Smooth muscle cell (in vitro differentiated cells): ENCODE results near the gene PITPNC1. TPM values are rescaled to one million over a fixed set of nuclear protein-coding genes. Genes with fewer than 3 reads are reported as not detected.
"Not testable (repeated sequence)": the region's sequence is repeated elsewhere in the genome, so short reads cannot be mapped to it uniquely, and the experiment has no call there.

ENCODE experiments used
- DNase-seq: peaks from one replicate; lab custom pipeline; 2025; ENCODE audit not compliant: unreplicated experiment; lab: John Stamatoyannopoulos, UW
- H2AFZ ChIP-seq: fragments of 200-600 bp; sonication (generic); 2 replicates; pipeline ENCODE4 v1.6.0; 2016; ENCODE audit warnings: antibody characterized with exemption, low read depth, mild to moderate bottlenecking
- H3F3A ChIP-seq: fragments of 200-600 bp; sonication (generic); 2 replicates; pipeline ENCODE4 v1.6.0; 2017; ENCODE audit warnings: antibody characterized with exemption, low read depth
- H3K27ac ChIP-seq: fragments of 200-600 bp; sonication (generic); 2 replicates; pipeline ENCODE4 v1.5.1; 2016; ENCODE audit warnings: low read depth, mild to moderate bottlenecking
- H3K27me3 ChIP-seq: fragments of 200-600 bp; sonication (generic); 2 replicates; pipeline ENCODE4 v1.6.1; 2016; ENCODE audit warnings: low read depth, mild to moderate bottlenecking
- H3K36me3 ChIP-seq: fragments of 200-600 bp; sonication (generic); 2 replicates; pipeline ENCODE4 v1.5.1; 2016; ENCODE audit warnings: low read depth
- H3K4me1 ChIP-seq: fragments of 200-600 bp; sonication (generic); 2 replicates; pipeline ENCODE4 v1.5.1; 2016; ENCODE audit warnings: low read depth
- H3K4me2 ChIP-seq: fragments of 200-600 bp; sonication (generic); 2 replicates; pipeline ENCODE4 v1.6.0; 2016; ENCODE audit warnings: mild to moderate bottlenecking
- H3K4me3 ChIP-seq: fragments of 200-600 bp; sonication (generic); 2 replicates; pipeline ENCODE4 v1.5.1; 2016; ENCODE audit warnings: mild to moderate bottlenecking
- H3K79me2 ChIP-seq: fragments of 200-600 bp; sonication (generic); 2 replicates; pipeline ENCODE4 v1.6.0; 2016; ENCODE audit warnings: low read depth, mild to moderate bottlenecking
- H3K9ac ChIP-seq: fragments of 200-600 bp; sonication (generic); 2 replicates; pipeline ENCODE4 v1.6.0; 2016; ENCODE audit warnings: low read depth
- H3K9me3 ChIP-seq: fragments of 200-600 bp; sonication (generic); replicated peaks from 2 replicates; pipeline ENCODE4 v1.5.1; 2016; ENCODE audit warnings: low read depth
- H4K20me1 ChIP-seq: fragments of 200-600 bp; sonication (generic); 2 replicates; pipeline ENCODE4 v1.6.0; 2016; ENCODE audit warnings: low read depth
- WGBS: methylation state at CpG from one replicate; pipeline ENCODE4 v1.1.7; 2016; ENCODE audit warnings: low lambda C conversion rate; 5-methylcytosine and 5-hydroxymethylcytosine counted together
- polyA plus RNA-seq: library from polyadenylated mRNA; unstranded; fragments of >200 nt; fragmentation: Nextera tagmentation; extraction: Ambion mirVana; gene quantifications from 2 replicates; pipeline ENCODE4 v1.2.1, GENCODE V29; 2016
- total RNA-seq: library from RNA; depleted of rRNA; stranded (reverse); fragments of >200 nt; gene quantifications from 2 replicates; pipeline ENCODE4 v1.2.3, GENCODE V29; 2014
- TF ChIP-seq, protein P1 (sequence below): fragments of 200-600 bp; sonication (generic); IDR thresholded peaks from 2 replicates; pipeline ENCODE4 v1.5.1; 2017; ENCODE audit warnings: borderline replicate concordance, mild to moderate bottlenecking, antibody characterized with exemption; ENCODE audit not compliant: insufficient read depth, poor library complexity, severe bottlenecking

The PITPNC1 gene
- total RNA-seq = 5.8 and 9.6 TPM in 2 replicates
- 12.5 and 17.4 TPM in 2 replicates for polyA plus RNA-seq

- peak within 1 kb of the TSS; percentile 71 for H3K4me3 ChIP-seq
- H2AFZ ChIP-seq = peak within 1 kb of the TSS; percentile 93
- peak within 1 kb of the TSS; percentile 94 for H3K4me2 ChIP-seq
- peak; percentile 75 for DNase-seq
- H3F3A ChIP-seq = peaks cover 7% of the 10 kb centered on the region
- H4K20me1 ChIP-seq = no peaks in the 10 kb centered on the region
- no peaks in the 10 kb centered on the region for H3K36me3 ChIP-seq
- TF ChIP-seq, protein P1, sequence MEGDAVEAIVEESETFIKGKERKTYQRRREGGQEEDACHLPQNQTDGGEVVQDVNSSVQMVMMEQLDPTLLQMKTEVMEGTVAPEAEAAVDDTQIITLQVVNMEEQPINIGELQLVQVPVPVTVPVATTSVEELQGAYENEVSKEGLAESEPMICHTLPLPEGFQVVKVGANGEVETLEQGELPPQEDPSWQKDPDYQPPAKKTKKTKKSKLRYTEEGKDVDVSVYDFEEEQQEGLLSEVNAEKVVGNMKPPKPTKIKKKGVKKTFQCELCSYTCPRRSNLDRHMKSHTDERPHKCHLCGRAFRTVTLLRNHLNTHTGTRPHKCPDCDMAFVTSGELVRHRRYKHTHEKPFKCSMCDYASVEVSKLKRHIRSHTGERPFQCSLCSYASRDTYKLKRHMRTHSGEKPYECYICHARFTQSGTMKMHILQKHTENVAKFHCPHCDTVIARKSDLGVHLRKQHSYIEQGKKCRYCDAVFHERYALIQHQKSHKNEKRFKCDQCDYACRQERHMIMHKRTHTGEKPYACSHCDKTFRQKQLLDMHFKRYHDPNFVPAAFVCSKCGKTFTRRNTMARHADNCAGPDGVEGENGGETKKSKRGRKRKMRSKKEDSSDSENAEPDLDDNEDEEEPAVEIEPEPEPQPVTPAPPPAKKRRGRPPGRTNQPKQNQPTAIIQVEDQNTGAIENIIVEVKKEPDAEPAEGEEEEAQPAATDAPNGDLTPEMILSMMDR = no peak
- peaks cover 7% of the 10 kb centered on the region for H3K4me1 ChIP-seq
- WGBS = 2% methylated on average over 46 of the region's 56 CpGs
- no peaks in the 10 kb centered on the region for H3K9me3 ChIP-seq
- peak within 1 kb of the TSS; percentile 73 for H3K27ac ChIP-seq
- peaks cover 7% of the 10 kb centered on the region for H3K79me2 ChIP-seq
- peak within 1 kb of the TSS; percentile 69 for H3K9ac ChIP-seq
- no peaks in the 10 kb centered on the region for H3K27me3 ChIP-seq
Observed at GRCh38 chr17:67376737-67377487, at the start of gene PITPNC1. Gene PITPNC1, plus strand, starts transcription at chr17:67377281.

DNA sequence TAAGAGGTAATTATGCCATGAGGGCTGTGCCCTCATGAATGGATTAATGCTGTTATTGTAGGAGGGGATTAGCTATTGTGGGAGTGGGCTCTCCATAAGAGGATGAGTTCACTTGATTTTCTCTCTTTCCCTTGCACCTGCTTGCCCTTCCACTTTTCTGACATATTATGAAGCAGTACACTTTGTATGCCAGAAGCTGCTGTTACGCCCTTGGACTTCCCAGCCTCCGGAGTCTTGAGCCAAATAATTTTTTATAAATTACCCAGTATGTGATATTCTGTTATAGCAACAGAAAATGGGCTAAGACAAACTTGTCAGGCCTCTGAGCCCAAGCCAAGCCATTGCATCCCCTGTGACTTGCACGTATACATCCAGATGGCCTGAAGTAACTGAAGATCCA is 49.1 kb upstream of the PITPNC1 start:
- DNase-seq = no peak
- no peaks in the 10 kb centered on the region for H3K79me2 ChIP-seq
- no peak overlapping the region for H3K9ac ChIP-seq
- no peak overlapping the region for H3K4me2 ChIP-seq
- 94% methylated on average over 3 of the region's 3 CpGs for WGBS
- H3K4me1 ChIP-seq = no peaks in the 10 kb centered on the region
- H2AFZ ChIP-seq = no peak overlapping the region
- H3F3A ChIP-seq = no peaks in the 10 kb centered on the region
- no peaks in the 10 kb centered on the region for H3K9me3 ChIP-seq
- H3K27ac ChIP-seq = no peak overlapping the region
- no peak overlapping the region for H3K4me3 ChIP-seq
- H4K20me1 ChIP-seq = no peaks in the 10 kb centered on the region
- no peaks in the 10 kb centered on the region for H3K27me3 ChIP-seq
- TF ChIP-seq, protein P1 = no peak
- H3K36me3 ChIP-seq = no peaks in the 10 kb centered on the region

- not testable (repeated sequence) for H3K36me3 ChIP-seq, DNase-seq, H3K9ac ChIP-seq, H4K20me1 ChIP-seq, H3K27ac ChIP-seq, H3K4me2 ChIP-seq, H3F3A ChIP-seq, H3K27me3 ChIP-seq, H3K4me1 ChIP-seq, H3K79me2 ChIP-seq, H2AFZ ChIP-seq, H3K9me3 ChIP-seq, H3K4me3 ChIP-seq
- 95% methylated on average over 8 of the region's 8 CpGs for WGBS
Observed at GRCh38 chr17:67331381-67332161, 45.5 kb upstream of the PITPNC1 start.

DNA sequence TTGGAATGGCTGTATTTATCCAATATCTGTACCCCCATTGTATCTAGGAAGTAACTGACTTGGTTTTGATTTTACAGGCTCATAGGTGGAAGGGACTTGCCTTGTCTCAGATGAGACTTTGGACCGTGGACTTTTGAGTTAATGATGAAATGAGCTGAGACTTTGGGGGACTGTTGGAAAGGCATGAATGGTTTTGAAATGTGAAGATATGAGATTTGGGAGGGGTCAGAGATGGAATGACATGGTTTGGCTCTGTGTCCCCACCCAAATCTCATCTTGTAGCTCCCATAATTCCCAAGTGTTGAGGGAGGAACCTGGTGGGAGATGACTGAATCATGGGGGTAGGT is 44.9 kb upstream of the PITPNC1 start:
- DNase-seq, H3K4me3 ChIP-seq, H4K20me1 ChIP-seq, H3K79me2 ChIP-seq, H2AFZ ChIP-seq, H3K36me3 ChIP-seq, H3K27ac ChIP-seq, H3K4me1 ChIP-seq, H3K9ac ChIP-seq, H3F3A ChIP-seq, H3K27me3 ChIP-seq, H3K4me2 ChIP-seq, H3K9me3 ChIP-seq: not testable (repeated sequence)
- 96% methylated on average over 1 of the region's 1 CpG for WGBS
